Retinal pigment epithelial cell (primary cell): ENCODE measurements around the gene BCAS1.

ENCODE experiments used
- DNase-seq: peaks from one replicate; pipeline ENCODE4 v3.0.0-alpha.2; 2010; ENCODE audit warnings: low read depth
- H3K4me3 ChIP-seq: 2 replicates; pipeline ENCODE4 v1.5.1; 2011; ENCODE audit warnings: mild to moderate bottlenecking, low read length, control low read depth, moderate library complexity
- CTCF ChIP-seq: conservative IDR thresholded peaks from 2 replicates; pipeline ENCODE4 v1.5.1; 2011; ENCODE audit warnings: low read depth, low read length, control low read depth, inconsistent platforms

The BCAS1 gene

DNA sequence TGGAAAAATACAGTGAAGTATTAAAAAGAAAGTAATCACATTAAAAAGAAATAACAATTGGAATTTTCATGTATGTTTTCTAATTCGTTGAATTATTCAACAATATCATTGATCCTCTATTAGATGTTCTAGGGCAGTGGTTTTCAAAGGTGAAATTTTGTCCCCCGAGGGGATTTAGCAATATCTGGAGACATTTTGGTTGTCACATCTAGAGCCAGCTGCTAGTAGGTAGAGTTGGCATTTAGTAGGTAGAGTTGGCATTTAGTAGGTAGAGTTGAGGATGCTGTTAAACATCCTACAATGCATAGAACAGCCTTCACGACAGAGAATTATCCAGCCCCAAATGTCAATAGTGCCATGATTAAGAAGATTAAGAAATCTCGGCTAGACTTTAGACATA, 173.7 kb downstream of the BCAS1 start:
- TF ChIP-seq CTCF, result no peak
- no peak for DNase-seq
- H3K4me3 ChIP-seq, result no peak overlapping the region

GRCh38 chr20:53896041-53896440, 174.4 kb downstream of the BCAS1 start:
- TF ChIP-seq CTCF, result no peak
- DNase-seq, result no peak
- no peak overlapping the region for H3K4me3 ChIP-seq

- no peak overlapping the region for H3K4me3 ChIP-seq
- TF ChIP-seq CTCF, result no peak
Observed at GRCh38 chr20:53895385-53895755, 175.0 kb downstream of the BCAS1 start.

GRCh38 chr20:53894707-53895384, 175.5 kb downstream of the BCAS1 start:
- no peak overlapping the region for H3K4me3 ChIP-seq
- DNase-seq, result no peak
- TF ChIP-seq CTCF, result no peak

More at GRCh38 chr20:53895385-53895755, 175.0 kb downstream of the BCAS1 start:
- DNase-seq, result no peak
